CD8-positive, alpha-beta memory T cell (primary cell): ENCODE measurements around the gene KLF3. TPM values are rescaled to one million over a fixed set of nuclear protein-coding genes. Genes with fewer than 3 reads are reported as not detected.
"Not testable (repeated sequence)": the region's sequence is repeated elsewhere in the genome, so short reads cannot be mapped to it uniquely, and the experiment has no call there.

Experiments used
- CTCF ChIA-PET: fragments of 350-600 bp; sonication (Branson Sonifier 250); formaldehyde crosslinking; loops from one replicate; lab custom pipeline; 2021; ENCODE audit warnings: antibody characterized with exemption; lab: Charles Lee
- POLR2A ChIA-PET: fragments of 350-600 bp; sonication (Branson Sonifier 250); formaldehyde crosslinking; loops from one replicate; lab custom pipeline; 2021; ENCODE audit warnings: antibody characterized with exemption; lab: Charles Lee
- DNase-seq, 5 donors: peaks; one replicate each; pipeline versions ENCODE4 v3.0.0 to v3.0.0-alpha.2; 2020 to 2022; ENCODE audit warnings: mixed read lengths in 1 of 5
- H3K27ac ChIP-seq: one replicate; pipeline ENCODE4 v1.7.0; 2013; ENCODE audit warnings: low read depth, mild to moderate bottlenecking, low read length, moderate library complexity
- H3K27me3 ChIP-seq: 2 replicates; pipeline ENCODE4 v1.7.0; 2013; ENCODE audit warnings: low read length, mild to moderate bottlenecking; ENCODE audit not compliant: insufficient read depth, poor library complexity, severe bottlenecking
- H3K36me3 ChIP-seq: 2 replicates; pipeline ENCODE4 v1.7.0; 2013; ENCODE audit warnings: mild to moderate bottlenecking, low read length, moderate library complexity; ENCODE audit not compliant: insufficient read depth
- H3K4me1 ChIP-seq: 2 replicates; pipeline ENCODE4 v1.7.0; 2013; ENCODE audit warnings: mild to moderate bottlenecking, low read length, moderate library complexity; ENCODE audit not compliant: insufficient read depth
- H3K4me3 ChIP-seq: 2 replicates; pipeline ENCODE4 v1.7.0; 2013; ENCODE audit warnings: mild to moderate bottlenecking, low read length
- H3K9me3 ChIP-seq: 2 replicates; pipeline ENCODE4 v1.7.0; 2013; ENCODE audit warnings: mild to moderate bottlenecking, low read length
- H3K27ac Mint-ChIP-seq, 8 donors: one replicate each; pipeline ENCODE4 v1.8.0; 2020 to 2021; ENCODE audit warnings: mixed read lengths in 8 of 8, mild to moderate bottlenecking in 6 of 8, inconsistent platforms in 3 of 8, moderate library complexity in 3 of 8
- H3K27me3 Mint-ChIP-seq, 2 donors: one replicate each; pipeline ENCODE4 v1.8.0; 2020 to 2021; ENCODE audit warnings: mixed read lengths in 2 of 2, mild to moderate bottlenecking in 1 of 2, moderate library complexity in 1 of 2
- H3K36me3 Mint-ChIP-seq, 3 donors: one replicate each; pipeline ENCODE4 v1.8.0; 2020 to 2021; ENCODE audit warnings: mixed read lengths in 3 of 3, inconsistent platforms in 1 of 3, mild to moderate bottlenecking in 1 of 3
- H3K4me1 Mint-ChIP-seq, 3 donors: one replicate each; pipeline ENCODE4 v1.8.0; 2020 to 2021; ENCODE audit warnings: mixed read lengths in 3 of 3, inconsistent platforms in 1 of 3, mild to moderate bottlenecking in 1 of 3
- H3K4me3 Mint-ChIP-seq, 7 donors: one replicate each; pipeline ENCODE4 v1.8.0; 2020 to 2021; ENCODE audit warnings: mixed read lengths in 7 of 7, mild to moderate bottlenecking in 6 of 7, moderate library complexity in 4 of 7, inconsistent platforms in 2 of 7
- H3K9me3 Mint-ChIP-seq, 5 donors: one replicate each; pipeline ENCODE4 v1.8.0; 2020 to 2022; ENCODE audit warnings: mixed read lengths in 5 of 5, mild to moderate bottlenecking in 3 of 5, moderate library complexity in 2 of 5, inconsistent platforms in 1 of 5
- polyA plus RNA-seq: library from polyadenylated mRNA; unstranded; fragments of 300-500 nt; fragmentation: Illumina TruSeq; gene quantifications from one replicate; pipeline ENCODE4 v1.2.3, GENCODE V29; 2021
- total RNA-seq, 2 experiments: library from RNA; stranded (reverse); gene quantifications; one replicate each; pipeline ENCODE4 v1.2.3, GENCODE V29; 2021

The KLF3 gene
- total and polyA plus RNA-seq, 3 experiments from 2014 or later, result 15.2 to 72.9 (median 17.1) TPM

- Histone ChIP-seq H3K4me1 (peaks cover 7% of the 10 kb centered on the region), H3K27ac (peak overlapping the region; percentile 28), H3K9me3 (no peaks in the 10 kb centered on the region), H3K4me3 (no peak overlapping the region), H3K27me3 (no peaks in the 10 kb centered on the region), H3K36me3 (no peaks in the 10 kb centered on the region)
- no peak for DNase-seq
- H3K27ac Mint-ChIP-seq, result peak overlapping the region in 1 of 8 donors; percentile 12
- ChIA-PET POLR2A (no interaction called here), CTCF (no interaction called here)
- no peaks in the 10 kb centered on the region for H3K9me3 Mint-ChIP-seq
- peaks cover 0 to 5% (median 3%) of the 10 kb centered on the region in 3 donors for H3K36me3 Mint-ChIP-seq
- no peak overlapping the region for H3K4me3 Mint-ChIP-seq
- peaks cover 0 to 8% (median 6%) of the 10 kb centered on the region in 3 donors for H3K4me1 Mint-ChIP-seq
- no peaks in the 10 kb centered on the region for H3K27me3 Mint-ChIP-seq
Observed at GRCh38 chr4:38621028-38621684, 42.8 kb upstream of the KLF3 start.

GRCh38 chr4:38621831-38622230 is 42.2 kb upstream of the KLF3 start:
- H3K4me3 ChIP-seq, result no peak overlapping the region
- H3K36me3 ChIP-seq, result no peaks in the 10 kb centered on the region
- no peaks in the 10 kb centered on the region for H3K27me3 ChIP-seq
- H3K4me1 Mint-ChIP-seq, result peaks cover 0 to 8% (median 6%) of the 10 kb centered on the region in 3 donors
- DNase-seq, result no peak
- CTCF ChIA-PET, result no interaction called here
- POLR2A ChIA-PET, result no interaction called here
- peaks cover 0 to 5% (median 3%) of the 10 kb centered on the region in 3 donors for H3K36me3 Mint-ChIP-seq
- no peak overlapping the region for H3K4me3 Mint-ChIP-seq
- no peaks in the 10 kb centered on the region for H3K9me3 Mint-ChIP-seq
- peaks cover 7% of the 10 kb centered on the region for H3K4me1 ChIP-seq
- H3K27ac Mint-ChIP-seq, result no peak overlapping the region
- H3K27ac ChIP-seq, result peak overlapping the region; percentile 28
- H3K27me3 Mint-ChIP-seq, result no peaks in the 10 kb centered on the region
- no peaks in the 10 kb centered on the region for H3K9me3 ChIP-seq

- H3K4me1 Mint-ChIP-seq, H3K27me3 Mint-ChIP-seq, H3K9me3 Mint-ChIP-seq, H3K4me1 ChIP-seq, DNase-seq, H3K27me3 ChIP-seq, H3K9me3 ChIP-seq, H3K36me3 ChIP-seq, H3K36me3 Mint-ChIP-seq, POLR2A ChIA-PET, H3K4me3 Mint-ChIP-seq, H3K4me3 ChIP-seq, H3K27ac ChIP-seq: not testable (repeated sequence)
- peak overlapping the region in 1 of 8 donors; percentile 60 for H3K27ac Mint-ChIP-seq
- CTCF ChIA-PET, result interaction anchor here (1.4 kb wide), 1 partner anchor 303 kb away, joined by 3 read pairs; no protein-coding TSS in a partner anchor
Observed at GRCh38 chr4:38622340-38622739, 41.7 kb upstream of the KLF3 start.

GRCh38 chr4:38623260-38623659 is 40.7 kb upstream of the KLF3 start:
- no peaks in the 10 kb centered on the region for H3K27me3 ChIP-seq
- H3K4me3 Mint-ChIP-seq, result no peak overlapping the region
- no peak for DNase-seq
- no peaks in the 10 kb centered on the region for H3K27me3 Mint-ChIP-seq
- POLR2A ChIA-PET, result interaction anchor here (0.6 kb wide), 2 partner anchors 11 to 35 kb away, joined by 4 to 5 read pairs; no protein-coding TSS in a partner anchor
- CTCF ChIA-PET, result interaction anchor here (1.4 kb wide), 1 partner anchor 304 kb away, joined by 3 read pairs; no protein-coding TSS in a partner anchor
- H3K4me1 Mint-ChIP-seq, result peaks cover 0 to 8% (median 6%) of the 10 kb centered on the region in 3 donors
- peak overlapping the region in 1 of 8 donors; percentile 50 for H3K27ac Mint-ChIP-seq
- peaks cover 7% of the 10 kb centered on the region for H3K4me1 ChIP-seq
- H3K36me3 Mint-ChIP-seq, result peaks cover 0 to 5% (median 3%) of the 10 kb centered on the region in 3 donors
- H3K9me3 Mint-ChIP-seq, result no peaks in the 10 kb centered on the region
- no peaks in the 10 kb centered on the region for H3K9me3 ChIP-seq
- H3K27ac ChIP-seq, result no peak overlapping the region
- H3K36me3 ChIP-seq, result no peaks in the 10 kb centered on the region
- H3K4me3 ChIP-seq, result no peak overlapping the region

GRCh38 chr4:38624311-38624710 is 39.7 kb upstream of the KLF3 start:
- ChIA-PET CTCF (no interaction called here), POLR2A (no interaction called here)
- no peak for DNase-seq
- Histone ChIP-seq H3K4me1 (peaks cover 7% of the 10 kb centered on the region), H3K27ac (no peak overlapping the region), H3K27me3 (no peaks in the 10 kb centered on the region), H3K4me3 (no peak overlapping the region), H3K36me3 (no peaks in the 10 kb centered on the region), H3K9me3 (no peaks in the 10 kb centered on the region)
- Mint-ChIP-seq H3K27ac (no peak overlapping the region), H3K4me3 (no peak overlapping the region), H3K4me1 (peaks cover 0 to 8% (median 6%) of the 10 kb centered on the region in 3 donors), H3K27me3 (no peaks in the 10 kb centered on the region), H3K9me3 (no peaks in the 10 kb centered on the region), H3K36me3 (peaks cover 0 to 3% (median 0%) of the 10 kb centered on the region in 3 donors)

GRCh38 chr4:38625508-38625907 is 38.5 kb upstream of the KLF3 start:
- DNase-seq, result peak in 1 of 5 donors; percentile 21

GRCh38 chr4:38626901-38627444 is 37.0 kb upstream of the KLF3 start:
- POLR2A ChIA-PET, result not testable (repeated sequence)

More at GRCh38 chr4:38625508-38625907, 38.5 kb upstream of the KLF3 start:
- CTCF ChIA-PET, result no interaction called here
- no peaks in the 10 kb centered on the region for H3K27me3 Mint-ChIP-seq
- peaks cover 0 to 3% (median 0%) of the 10 kb centered on the region in 3 donors for H3K36me3 Mint-ChIP-seq
- H3K4me1 Mint-ChIP-seq, result peaks cover 3 to 8% (median 6%) of the 10 kb centered on the region in 3 donors
- H3K27ac ChIP-seq, result no peak overlapping the region
- H3K27ac Mint-ChIP-seq, result no peak overlapping the region
- H3K4me3 Mint-ChIP-seq, result no peak overlapping the region
- H3K4me3 ChIP-seq, result no peak overlapping the region
- peaks cover 7% of the 10 kb centered on the region for H3K4me1 ChIP-seq
- POLR2A ChIA-PET, result no interaction called here
- H3K27me3 ChIP-seq, result no peaks in the 10 kb centered on the region
- H3K9me3 Mint-ChIP-seq, result no peaks in the 10 kb centered on the region
- no peaks in the 10 kb centered on the region for H3K9me3 ChIP-seq
- no peaks in the 10 kb centered on the region for H3K36me3 ChIP-seq

GRCh38 chr4:38630519-38630918 is 33.5 kb upstream of the KLF3 start:
- H3K27ac Mint-ChIP-seq, result peak overlapping the region in 1 of 8 donors; percentile 47

More at GRCh38 chr4:38626901-38627444, 37.0 kb upstream of the KLF3 start:
- H3K27ac Mint-ChIP-seq, H3K27me3 Mint-ChIP-seq, H3K4me3 ChIP-seq, CTCF ChIA-PET, H3K4me3 Mint-ChIP-seq, H3K27me3 ChIP-seq, H3K27ac ChIP-seq, DNase-seq, H3K4me1 Mint-ChIP-seq, H3K36me3 Mint-ChIP-seq, H3K9me3 Mint-ChIP-seq, H3K36me3 ChIP-seq, H3K9me3 ChIP-seq, H3K4me1 ChIP-seq: not testable (repeated sequence)

More at GRCh38 chr4:38630519-38630918, 33.5 kb upstream of the KLF3 start:
- peaks cover 5% of the 10 kb centered on the region for H3K4me1 ChIP-seq
- H3K27me3 Mint-ChIP-seq, result no peaks in the 10 kb centered on the region
- H3K9me3 Mint-ChIP-seq, result no peaks in the 10 kb centered on the region
- ChIA-PET POLR2A (interaction anchor here (0.7 kb wide), 1 partner anchor 29 kb away, joined by 4 read pairs; no protein-coding TSS in a partner anchor), CTCF (no interaction called here)
- H3K27ac ChIP-seq, result no peak overlapping the region
- H3K36me3 Mint-ChIP-seq, result peaks cover 0 to 2% (median 0%) of the 10 kb centered on the region in 3 donors
- H3K4me3 ChIP-seq, result no peak overlapping the region
- no peaks in the 10 kb centered on the region for H3K27me3 ChIP-seq
- DNase-seq, result no peak
- no peaks in the 10 kb centered on the region for H3K36me3 ChIP-seq
- H3K9me3 ChIP-seq, result no peaks in the 10 kb centered on the region
- peaks cover 5 to 8% (median 6%) of the 10 kb centered on the region in 3 donors for H3K4me1 Mint-ChIP-seq
- H3K4me3 Mint-ChIP-seq, result no peak overlapping the region
